Measurements from ENCODE around the gene OR52I2. TPM values are rescaled to one million over a fixed set of nuclear protein-coding genes. Genes with fewer than 3 reads are reported as not detected.

OR52I2 gene
- total and polyA plus RNA-seq, 2 donors (not counting 1 experiment from before 2014, with no cell fraction given), result not detected

- Histone ChIP-seq H3K4me3 (replicated peaks in 1 of 4; ENCODE audit: control extremely low read depth in 1 of 4, insufficient read depth in 1 of 4, low read depth in 3 of 4, low read length in 4 of 4) (no peak overlapping the region), H3K36me3 (ENCODE audit: control insufficient read depth, insufficient read depth, low read length) (peaks cover 2% of the 10 kb centered on the region), H3K9me3 (ENCODE audit: control insufficient read depth, insufficient read depth, low read depth, low read length) (no peaks in the 10 kb centered on the region), H3K4me1 (ENCODE audit: control insufficient read depth, extremely low read depth, insufficient read depth, low read length) (peaks cover 5% of the 10 kb centered on the region), H3K27me3 (ENCODE audit: control insufficient read depth, insufficient read depth, low read length) (no peaks in the 10 kb centered on the region), H3K9ac (ENCODE audit: insufficient read depth, low read length) (no peak overlapping the region), H3K27ac (ENCODE audit: insufficient read depth, low read length) (no peak overlapping the region), H3K4me2 (ENCODE audit: extremely low read depth, insufficient read depth, low read length) (no peak overlapping the region), H2AFZ (ENCODE audit: low read length) (no peak overlapping the region), H4K20me1 (ENCODE audit: control insufficient read depth, extremely low read depth, insufficient read depth, low read length) (no peaks in the 10 kb centered on the region), H3K79me2 (ENCODE audit: control insufficient read depth, insufficient read depth, low read length) (peaks cover 3% of the 10 kb centered on the region)
- DNase-seq (ENCODE audit: low read depth in 2 of 2), result no peak
- TF ChIP-seq EZH2 (IDR thresholded peaks at IDR 0.05; ENCODE audit: low read length, missing control alignments), result no peak
- no peak for TF ChIP-seq CTCF (conservative IDR thresholded peaks at IDR 0.05 in 1 of 2, IDR thresholded peaks at IDR 0.05 in 1 of 2; ENCODE audit: low read depth in 1 of 2, low read length in 2 of 2)
Observed at GRCh38 chr11:4605057-4605456, 23.5 kb downstream of the OR52I2 start.

GRCh38 chr11:4606231-4607015, 24.9 kb downstream of the OR52I2 start:
- Histone ChIP-seq H3K79me2 (ENCODE audit: control insufficient read depth, insufficient read depth, low read length) (peaks cover 3% of the 10 kb centered on the region), H3K4me1 (ENCODE audit: control insufficient read depth, extremely low read depth, insufficient read depth, low read length) (peaks cover 5% of the 10 kb centered on the region), H3K4me2 (ENCODE audit: extremely low read depth, insufficient read depth, low read length) (peak overlapping the region; percentile 80), H3K9me3 (ENCODE audit: control insufficient read depth, insufficient read depth, low read depth, low read length) (no peaks in the 10 kb centered on the region), H3K9ac (ENCODE audit: insufficient read depth, low read length) (no peak overlapping the region), H3K27me3 (ENCODE audit: control insufficient read depth, insufficient read depth, low read length) (no peaks in the 10 kb centered on the region), H3K27ac (ENCODE audit: insufficient read depth, low read length) (no peak overlapping the region), H3K36me3 (ENCODE audit: control insufficient read depth, insufficient read depth, low read length) (peaks cover 2% of the 10 kb centered on the region), H2AFZ (ENCODE audit: low read length) (no peak overlapping the region), H4K20me1 (ENCODE audit: control insufficient read depth, extremely low read depth, insufficient read depth, low read length) (no peaks in the 10 kb centered on the region), H3K4me3 (replicated peaks in 1 of 4; ENCODE audit: control extremely low read depth in 1 of 4, insufficient read depth in 1 of 4, low read depth in 3 of 4, low read length in 4 of 4) (peak overlapping the region; percentile 45 to 88 (median 63))
- TF ChIP-seq EZH2 (IDR thresholded peaks at IDR 0.05; ENCODE audit: low read length, missing control alignments) (no peak), CTCF (conservative IDR thresholded peaks at IDR 0.05 in 1 of 2, IDR thresholded peaks at IDR 0.05 in 1 of 2; ENCODE audit: low read depth in 1 of 2, low read length in 2 of 2) (no peak)
- DNase-seq (ENCODE audit: low read depth in 2 of 2), result peak; percentile 11 to 44

- no peak overlapping the region for H3K9ac ChIP-seq (ENCODE audit: insufficient read depth, low read length)
- TF ChIP-seq CTCF (conservative IDR thresholded peaks at IDR 0.05 in 1 of 2, IDR thresholded peaks at IDR 0.05 in 1 of 2; ENCODE audit: low read depth in 1 of 2, low read length in 2 of 2) (no peak), EZH2 (IDR thresholded peaks at IDR 0.05; ENCODE audit: low read length, missing control alignments) (no peak)
- peak; percentile 18 to 23 for DNase-seq (ENCODE audit: low read depth in 2 of 2)
- H3K4me2 ChIP-seq (ENCODE audit: extremely low read depth, insufficient read depth, low read length), result peak overlapping the region; percentile 80
- no peaks in the 10 kb centered on the region for H3K9me3 ChIP-seq (ENCODE audit: control insufficient read depth, insufficient read depth, low read depth, low read length)
- peaks cover 2% of the 10 kb centered on the region for H3K36me3 ChIP-seq (ENCODE audit: control insufficient read depth, insufficient read depth, low read length)
- peaks cover 5% of the 10 kb centered on the region for H3K4me1 ChIP-seq (ENCODE audit: control insufficient read depth, extremely low read depth, insufficient read depth, low read length)
- peak overlapping the region; percentile 45 to 88 (median 63) for H3K4me3 ChIP-seq (replicated peaks in 1 of 4; ENCODE audit: control extremely low read depth in 1 of 4, insufficient read depth in 1 of 4, low read depth in 3 of 4, low read length in 4 of 4)
- no peaks in the 10 kb centered on the region for H3K27me3 ChIP-seq (ENCODE audit: control insufficient read depth, insufficient read depth, low read length)
- H4K20me1 ChIP-seq (ENCODE audit: control insufficient read depth, extremely low read depth, insufficient read depth, low read length), result no peaks in the 10 kb centered on the region
- H3K79me2 ChIP-seq (ENCODE audit: control insufficient read depth, insufficient read depth, low read length), result peaks cover 3% of the 10 kb centered on the region
- H3K27ac ChIP-seq (ENCODE audit: insufficient read depth, low read length), result no peak overlapping the region
- peak overlapping the region; percentile 78 for H2AFZ ChIP-seq (ENCODE audit: low read length)
Observed at GRCh38 chr11:4607096-4607495, 25.6 kb downstream of the OR52I2 start.

Data from fibroblast of lung (primary cell).